Stimulated activated CD4-positive, alpha-beta T cell treated with anti-CD3 and anti-CD28 coated beads, Interleukin-15, amount 100 ng/mL, for 24 hours (primary cell): Measurements from ENCODE around the gene APOL3.
"Not testable (repeated sequence)": the region's sequence is repeated elsewhere in the genome, so short reads cannot be mapped to it uniquely, and the experiment has no call there.

Source experiments
- DNase-seq: peaks from one replicate; pipeline ENCODE4 v3.0.0-alpha.2; 2020

APOL3 gene

GRCh38 chr22:36100134-36100824, 60.3 kb downstream of the APOL3 start:
- no peak for DNase-seq

DNA sequence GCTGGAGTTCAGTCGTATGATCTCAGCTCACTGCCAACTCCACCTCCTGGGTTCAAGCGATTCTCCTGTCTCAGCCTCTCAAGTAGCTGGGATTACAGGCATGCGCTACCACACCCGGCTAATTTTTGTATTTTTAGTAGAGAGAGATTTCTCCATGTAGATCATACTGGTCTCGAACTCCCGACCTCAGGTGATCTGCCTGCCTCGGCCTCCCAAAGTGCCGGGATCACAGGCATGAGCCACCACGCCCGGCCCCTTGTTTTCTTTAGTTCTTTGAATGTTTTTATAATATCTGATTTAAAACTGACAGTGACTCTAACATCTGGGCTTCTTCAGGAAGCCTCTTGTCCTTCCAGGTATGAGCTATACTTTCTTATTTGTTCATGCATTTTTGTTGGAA, 61.0 kb downstream of the APOL3 start:
- not testable (repeated sequence) for DNase-seq

GRCh38 chr22:36097880-36098279, 62.7 kb downstream of the APOL3 start:
- DNase-seq: no peak

DNA sequence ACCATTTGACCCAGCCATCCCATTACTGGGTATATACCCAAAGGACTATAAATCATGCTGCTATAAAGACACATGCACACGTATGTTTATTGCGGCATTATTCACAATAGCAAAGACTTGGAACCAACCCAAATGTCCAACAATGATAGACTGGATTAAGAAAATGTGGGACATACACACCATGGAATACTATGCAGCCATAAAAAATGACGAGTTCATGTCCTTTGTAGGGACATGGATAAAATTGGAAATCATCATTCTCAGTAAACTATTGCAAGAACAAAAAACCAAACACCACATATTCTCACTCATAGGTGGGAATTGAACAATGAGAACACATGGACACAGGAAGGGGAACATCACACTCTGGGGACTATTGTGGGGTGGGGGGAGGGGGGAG, 69.8 kb downstream of the APOL3 start:
- DNase-seq: not testable (repeated sequence)
